Measurements from ENCODE around the gene PTPRN2. TPM values are rescaled to one million over a fixed set of nuclear protein-coding genes. Genes with fewer than 3 reads are reported as not detected.

PTPRN2 gene
- total and polyA plus RNA-seq, 2 of the 13 experiments (the other 11 are each of a cell fraction or from before 2014, with no cell fraction given) = 2.5 to 24.2 TPM

- no peaks in the 10 kb centered on the region for H3K79me2 ChIP-seq (ENCODE audit: insufficient read depth, low read length)
- H3K4me1 ChIP-seq (ENCODE audit: insufficient read depth, low read length) = peaks cover 9% of the 10 kb centered on the region
- H3K4me3 ChIP-seq (replicated peaks in 1 of 3; ENCODE audit: insufficient read depth in 1 of 3, low read depth in 2 of 3, low read length in 3 of 3) = no peak overlapping the region
- no peak overlapping the region for H3K4me2 ChIP-seq (ENCODE audit: low read depth, low read length)
- no peak overlapping the region for H2AFZ ChIP-seq (ENCODE audit: low read length)
- intact Hi-C loops (cut with micrococcal nuclease; ENCODE audit: unreplicated experiment) = no loop called here
- no peak for FAIRE-seq
- ATAC-seq = peak; percentile 22; the same call in 1 of the 3 replicates
- H3K27ac ChIP-seq (ENCODE audit: extremely low read length, insufficient read depth, low read length) = no peak overlapping the region
- H4K20me1 ChIP-seq (ENCODE audit: insufficient read depth, low read length) = 0 out of 2 replicates have a peak, but pooled peaks cover 8% of the 10 kb centered on the region
- in situ Hi-C loops (cut with HindIII; ENCODE audit: extremely low pct_ligation_motif_present, low pct_unique_long_range_greater_than_20kb) = no loop called here
- no peak for DNase-seq (ENCODE audit: low spot score)
- CTCF ChIA-PET (ENCODE audit: low intra/inter-chr PET ratio, low total read pairs) = no interaction called here
- H3K9me3 ChIP-seq (ENCODE audit: low read length) = peaks cover 18% of the 10 kb centered on the region; the same call in 1 of the 2 replicates
- no peak overlapping the region for H3K9ac ChIP-seq (ENCODE audit: insufficient read depth, low read depth, low read length)
- H3K36me3 ChIP-seq (replicated peaks in 1 of 2; ENCODE audit: control insufficient read depth in 1 of 2, insufficient read depth in 2 of 2, low read length in 2 of 2) = no peaks in the 10 kb centered on the region
- POLR2A ChIA-PET = no interaction called here
- BruUV-seq (replicated peaks) = no TSS peak
- no peaks in the 10 kb centered on the region for H3K27me3 ChIP-seq (ENCODE audit: control insufficient read depth in 1 of 2, insufficient read depth in 2 of 2, low read length in 2 of 2)
- TF ChIP-seq ZNF383 (CRISPR knock-in tag; IDR thresholded peaks at IDR 0.05; ENCODE audit: borderline replicate concordance) (no peak), RCOR2 (CRISPR knock-in tag; IDR thresholded peaks at IDR 0.05) (no peak), PITX1 (CRISPR knock-in tag; IDR thresholded peaks at IDR 0.05) (no peak), KDM1A (CRISPR knock-in tag; IDR thresholded peaks at IDR 0.05) (no peak), SRSF9 (IDR thresholded peaks at IDR 0.05; ENCODE audit: borderline replicate concordance, insufficient read depth, low read depth, low read length, poor library complexity, severe bottlenecking) (no peak), ZNF550 (CRISPR knock-in tag; IDR thresholded peaks at IDR 0.05; ENCODE audit: borderline replicate concordance) (no peak), ZNF350 (CRISPR knock-in tag; IDR thresholded peaks at IDR 0.05; ENCODE audit: borderline replicate concordance, low read depth) (no peak), KLF9 (CRISPR knock-in tag; IDR thresholded peaks at IDR 0.05; ENCODE audit: low read depth) (no peak), HMGA1 (CRISPR knock-in tag; conservative IDR thresholded peaks at IDR 0.05) (no peak), CCDC6 (CRISPR knock-in tag; IDR thresholded peaks at IDR 0.05) (no peak), ARNT (IDR thresholded peaks at IDR 0.05) (no peak), ZBTB25 (CRISPR knock-in tag; IDR thresholded peaks at IDR 0.05) (no peak), STAT6 (CRISPR knock-in tag; IDR thresholded peaks at IDR 0.05; ENCODE audit: borderline replicate concordance) (no peak), DPF2 (CRISPR knock-in tag; IDR thresholded peaks at IDR 0.05; ENCODE audit: borderline replicate concordance, low read depth) (no peak), ZBTB38 (CRISPR knock-in tag; IDR thresholded peaks at IDR 0.05) (no peak), ZNF564 (CRISPR knock-in tag; IDR thresholded peaks at IDR 0.05) (no peak), ZNF775 (CRISPR knock-in tag; IDR thresholded peaks at IDR 0.05; ENCODE audit: borderline replicate concordance) (no peak), NR0B2 (CRISPR knock-in tag; IDR thresholded peaks at IDR 0.05) (no peak)
- 10% methylated on average over 6 of the region's 6 CpGs for WGBS (ENCODE audit: low lambda C conversion rate)
Observed at GRCh38 chr7:157885140-157885539, 702.5 kb downstream of the PTPRN2 start.
